Measurements from ENCODE around the gene YAP1.

The YAP1 gene

DNA sequence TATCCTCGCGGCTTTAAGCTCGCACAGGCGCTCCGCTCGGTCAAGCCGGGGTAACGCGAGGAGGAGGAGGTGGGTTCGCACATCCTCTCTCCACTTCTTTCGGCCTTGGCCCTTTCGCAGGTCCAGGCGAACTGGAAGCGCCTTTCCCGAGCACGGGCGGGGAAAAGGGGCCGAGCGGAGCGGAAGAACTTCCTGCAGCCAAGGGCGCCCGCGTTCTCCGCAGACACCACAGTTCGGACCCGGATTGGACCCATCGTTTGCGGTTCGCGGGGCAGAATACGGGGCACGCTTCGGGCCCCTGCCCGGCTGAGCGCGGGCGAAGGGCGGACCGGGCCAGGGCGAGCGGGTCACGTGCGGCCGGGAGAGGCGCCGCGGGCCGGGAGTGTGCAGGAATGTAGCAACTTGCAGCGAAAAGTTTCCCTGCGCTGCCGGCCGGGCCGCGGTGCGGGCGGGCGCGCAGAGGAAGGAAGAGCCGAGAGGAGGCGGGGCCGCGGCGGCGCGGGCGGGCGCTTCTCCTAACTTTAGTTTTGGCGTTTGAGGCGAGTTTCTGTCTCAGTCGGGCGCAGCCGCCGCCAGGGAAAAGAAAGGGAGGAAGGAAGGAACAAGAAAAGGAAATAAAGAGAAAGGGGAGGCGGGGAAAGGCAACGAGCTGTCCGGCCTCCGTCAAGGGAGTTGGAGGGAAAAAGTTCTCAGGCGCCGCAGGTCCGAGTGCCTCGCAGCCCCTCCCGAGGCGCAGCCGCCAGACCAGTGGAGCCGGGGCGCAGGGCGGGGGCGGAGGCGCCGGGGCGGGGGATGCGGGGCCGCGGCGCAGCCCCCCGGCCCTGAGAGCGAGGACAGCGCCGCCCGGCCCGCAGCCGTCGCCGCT, at the start of gene YAP1:
Gene YAP1 (plus strand): TSS at position 552 of the 865 bp plus-strand sequence. CDS start 402 bp downstream, outside the sequence.
- DNase-seq, result peak; percentile 94

DNA sequence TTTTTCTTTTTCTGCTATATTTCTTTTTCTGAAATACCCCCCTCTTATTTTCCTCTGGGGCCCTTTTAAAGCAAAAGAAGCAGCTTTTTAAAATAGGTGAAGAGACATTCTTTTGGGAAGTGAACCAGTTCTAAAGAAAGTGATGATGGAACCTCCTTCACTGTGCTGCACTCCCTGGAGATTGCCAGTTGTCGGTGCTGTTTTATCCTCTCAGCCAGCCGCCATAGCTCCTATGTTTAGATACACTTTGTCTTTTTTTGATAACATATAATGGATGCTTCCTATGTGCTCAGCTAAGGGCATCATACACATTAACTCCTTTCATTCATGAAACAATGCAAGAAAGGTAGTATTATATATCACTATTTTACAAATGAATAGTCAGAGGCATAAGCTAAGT, 49.0 kb upstream of the YAP1 start:
- no peak for DNase-seq

DNA sequence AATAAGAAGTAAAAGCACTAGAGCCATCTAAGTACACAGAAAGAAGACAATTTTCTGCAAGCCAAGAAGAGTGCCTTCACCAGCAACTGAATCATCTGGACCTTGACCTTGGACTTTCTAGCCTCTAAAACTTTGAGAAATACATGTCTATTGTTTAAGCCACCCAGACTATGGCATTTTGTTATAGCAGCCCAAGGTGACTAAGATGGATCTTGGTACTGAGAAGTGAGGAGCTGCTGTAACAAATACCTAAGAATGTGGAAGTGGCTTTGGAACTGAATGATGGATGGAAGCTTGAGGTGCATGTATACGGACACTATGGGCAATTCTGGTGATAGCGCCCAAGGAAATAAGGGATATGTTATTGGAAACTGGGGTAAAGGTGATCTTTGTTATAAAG, 48.1 kb upstream of the YAP1 start:
- DNase-seq, result no peak

DNA sequence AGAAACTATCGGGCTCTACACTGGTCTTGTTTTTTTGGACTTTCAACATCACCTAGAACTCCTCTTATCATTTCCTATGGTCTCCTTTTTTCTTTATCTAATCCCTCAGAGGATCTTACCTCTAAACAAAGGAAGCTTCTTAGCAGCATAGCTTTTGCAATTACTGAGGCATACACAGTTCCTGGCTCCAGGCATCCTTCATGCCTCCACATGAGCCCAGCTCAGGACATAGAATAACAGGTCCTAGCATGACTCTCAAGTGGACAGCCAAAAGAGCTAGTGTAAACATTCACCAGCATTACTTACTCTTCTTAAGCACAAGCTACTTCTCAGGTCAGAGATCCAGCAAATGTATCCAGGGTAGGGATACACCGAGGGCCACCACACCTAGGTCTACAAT, 45.9 kb upstream of the YAP1 start:
- no peak for DNase-seq

DNA sequence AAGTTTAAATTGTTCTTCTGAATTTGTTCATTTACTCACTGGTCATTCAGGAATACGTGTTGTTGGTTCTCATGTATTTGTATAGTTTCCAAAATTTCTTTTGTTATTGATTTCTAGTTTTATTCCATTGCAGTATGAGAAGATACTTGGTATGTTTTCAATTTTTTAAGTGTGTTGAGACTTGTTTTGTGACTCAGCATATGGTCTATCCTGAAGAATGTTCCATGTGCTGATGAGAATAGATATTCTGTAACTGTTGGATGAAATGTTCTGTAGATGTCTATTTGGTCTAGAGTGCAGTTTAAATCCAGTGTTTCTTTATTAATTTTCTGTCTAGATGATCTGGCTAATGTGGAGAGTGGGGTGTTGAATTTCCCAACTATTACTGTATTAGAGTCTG, 39.5 kb upstream of the YAP1 start:
- DNase-seq, result no peak

DNA sequence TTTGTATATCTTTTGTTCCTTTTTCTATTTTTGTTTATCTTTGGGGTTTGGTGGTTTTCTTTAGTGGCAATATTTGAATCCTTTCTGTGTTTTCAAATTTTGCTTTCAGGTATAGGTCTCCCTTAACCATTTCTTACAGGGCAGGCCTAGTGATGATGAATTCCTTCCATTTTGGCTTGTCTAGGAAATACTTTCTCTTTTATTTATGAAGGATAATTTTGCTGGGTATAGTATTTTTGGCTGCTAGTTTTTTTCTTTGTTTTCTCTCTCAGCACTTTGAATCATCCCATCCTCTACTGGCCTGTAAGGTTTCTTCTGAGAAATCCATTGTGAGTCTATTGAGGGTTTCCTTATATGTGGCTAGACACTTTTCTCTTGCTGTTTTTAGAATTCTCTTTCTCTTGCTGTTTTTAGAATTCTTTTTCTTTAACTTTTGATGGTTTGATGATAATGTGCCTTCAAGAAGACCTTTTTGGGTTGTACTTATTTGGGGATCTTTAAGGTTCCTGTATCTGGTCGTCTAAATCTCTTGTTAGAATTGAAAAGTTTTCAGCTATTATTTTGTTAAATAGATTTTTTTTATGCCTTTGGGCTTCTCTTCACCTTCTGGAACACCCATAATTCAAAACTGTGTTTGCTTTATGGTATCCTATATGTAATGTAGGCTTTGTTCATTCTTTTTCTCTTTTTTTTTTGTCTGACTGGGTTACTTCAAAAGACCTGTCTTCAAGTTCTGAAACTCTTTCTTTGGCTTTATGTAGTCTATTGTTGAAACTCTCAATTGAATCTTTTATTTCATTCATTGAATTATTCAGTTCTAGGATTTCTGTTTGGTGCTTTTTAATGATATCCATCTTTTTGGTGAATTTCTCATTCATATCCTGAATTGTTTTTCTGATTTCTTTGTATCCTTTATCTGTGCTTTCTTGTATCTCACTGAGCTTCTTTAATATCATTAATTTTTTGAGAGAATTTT, 38.5 kb upstream of the YAP1 start:
- DNase-seq, result no peak

DNA sequence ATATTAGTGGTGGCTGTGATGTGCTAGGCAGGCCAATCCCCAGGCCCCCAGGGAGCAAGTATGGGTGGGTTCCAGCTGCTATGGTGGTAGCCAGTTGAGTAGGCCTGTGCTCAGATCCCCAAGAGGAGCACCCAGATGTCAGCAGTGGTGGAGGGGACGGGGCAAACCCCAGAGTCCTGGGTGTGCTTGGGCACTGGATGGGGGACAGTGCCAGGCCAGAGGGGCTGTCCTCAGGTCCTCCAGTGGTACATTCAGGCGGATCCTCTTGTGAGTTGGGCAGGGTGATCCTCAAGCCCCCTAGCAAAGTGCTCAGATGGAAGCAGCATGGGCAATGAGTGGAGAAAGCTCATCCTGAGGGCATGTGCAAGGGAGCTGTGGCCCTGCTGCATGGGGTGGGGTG, 37.0 kb upstream of the YAP1 start:
- no peak for DNase-seq

DNA sequence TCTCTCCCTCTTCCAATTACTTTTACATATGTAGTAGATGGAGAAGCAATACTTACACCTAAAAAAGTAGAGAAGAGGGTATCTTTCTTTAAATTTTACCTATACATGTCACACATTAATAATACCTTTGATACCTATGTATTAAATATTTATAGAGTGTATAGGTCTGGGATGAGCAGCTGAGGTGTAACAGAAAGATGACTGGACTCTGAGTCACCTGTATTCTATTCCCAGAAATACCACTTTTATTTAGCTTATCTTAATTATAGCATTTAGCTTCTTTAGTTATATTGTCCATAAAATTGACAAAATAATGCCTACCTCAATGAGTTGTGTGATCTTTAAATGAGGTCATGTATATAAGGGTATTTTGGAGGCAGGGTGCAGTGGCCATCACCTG, 30.6 kb upstream of the YAP1 start:
- no peak for DNase-seq

DNA sequence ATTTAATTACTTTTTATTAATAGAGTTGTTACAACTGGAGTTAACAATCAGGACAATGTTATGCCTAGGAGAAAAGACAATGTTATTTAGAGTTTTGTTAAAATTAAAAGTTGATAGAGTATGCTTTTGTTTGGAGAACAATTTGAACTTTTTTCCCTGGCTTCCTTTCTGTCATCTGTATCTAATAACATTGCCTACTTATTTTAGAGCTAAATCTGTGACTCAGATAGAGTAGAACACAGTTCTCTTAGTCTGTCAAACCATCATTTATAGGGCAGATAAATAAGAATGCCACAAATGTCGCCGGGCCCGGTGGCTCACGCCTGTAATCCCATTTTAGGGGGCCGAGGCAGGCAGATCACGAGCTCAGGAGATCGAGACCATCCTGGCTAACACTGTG, 28.9 kb upstream of the YAP1 start:
- DNase-seq, result no peak

DNA sequence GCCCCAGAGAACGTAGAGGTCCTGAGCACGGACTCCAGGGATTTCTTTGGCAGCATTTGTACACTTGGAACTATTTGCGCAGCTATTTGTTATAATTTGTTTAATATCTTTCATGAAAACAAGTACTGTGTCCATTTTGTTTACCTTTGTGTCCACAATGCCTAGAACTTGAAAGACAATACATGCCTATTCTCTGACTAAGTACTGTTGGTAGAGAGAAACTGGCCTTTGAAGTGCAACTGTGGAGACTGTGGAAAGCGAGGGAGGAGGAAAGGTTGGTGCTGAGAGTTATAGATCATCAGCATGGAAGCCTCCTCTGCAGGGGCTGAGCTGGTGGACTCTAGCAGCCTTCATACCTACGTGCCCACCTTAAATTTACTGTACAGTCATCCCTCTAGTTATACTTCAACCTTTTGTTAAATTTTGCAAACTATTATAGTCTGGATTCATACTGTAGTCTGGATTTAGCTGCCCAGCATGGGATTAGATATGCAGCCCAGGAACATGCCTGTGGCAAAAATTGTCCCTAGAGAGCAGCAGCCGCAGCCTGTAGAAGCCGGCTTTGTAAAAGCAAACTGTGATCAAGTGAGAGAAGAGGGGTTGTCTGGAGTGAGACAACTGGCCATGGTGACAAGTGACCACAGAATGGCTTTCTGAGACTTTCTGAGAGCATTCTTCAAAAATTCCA, 24.2 kb upstream of the YAP1 start:
- DNase-seq, result no peak

DNA sequence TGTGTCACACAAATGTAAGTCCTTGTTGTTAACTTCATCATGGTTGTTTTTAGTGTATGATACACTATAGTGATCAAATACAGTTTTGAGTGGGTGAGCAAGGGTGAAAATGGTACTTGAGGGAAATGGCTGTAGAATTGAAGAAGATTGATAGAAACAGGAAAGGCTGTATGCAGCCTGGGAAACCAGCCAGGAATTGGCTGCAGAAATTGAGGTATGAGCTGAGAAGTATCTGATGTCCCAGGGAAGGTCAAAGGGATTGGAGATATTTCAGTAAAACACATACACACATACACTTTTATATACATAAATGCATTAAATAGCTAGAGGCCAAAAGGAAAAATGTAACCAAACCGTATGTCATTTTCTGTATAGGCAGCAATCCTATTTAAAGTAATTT, 13.1 kb upstream of the YAP1 start:
- no peak for DNase-seq

DNA sequence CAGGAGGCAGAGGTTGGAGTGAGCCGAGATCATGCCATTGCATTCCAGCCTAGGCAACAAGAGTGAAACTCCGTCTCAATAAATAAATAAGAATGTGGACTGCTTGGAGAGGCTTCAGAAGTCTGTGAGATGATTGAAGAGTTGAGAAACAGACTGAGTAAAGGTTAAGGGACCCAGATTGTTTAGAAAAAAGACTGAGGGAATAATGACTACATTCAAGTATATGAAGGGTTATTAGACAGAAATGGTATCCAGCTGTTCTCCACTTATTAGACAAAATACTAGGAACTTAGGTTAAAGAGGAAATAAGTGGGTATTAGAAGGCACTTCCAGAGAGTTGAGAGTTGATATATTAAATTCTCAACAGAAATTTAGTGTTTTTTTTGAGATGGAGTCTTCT, 10.5 kb upstream of the YAP1 start:
- no peak for DNase-seq

DNA sequence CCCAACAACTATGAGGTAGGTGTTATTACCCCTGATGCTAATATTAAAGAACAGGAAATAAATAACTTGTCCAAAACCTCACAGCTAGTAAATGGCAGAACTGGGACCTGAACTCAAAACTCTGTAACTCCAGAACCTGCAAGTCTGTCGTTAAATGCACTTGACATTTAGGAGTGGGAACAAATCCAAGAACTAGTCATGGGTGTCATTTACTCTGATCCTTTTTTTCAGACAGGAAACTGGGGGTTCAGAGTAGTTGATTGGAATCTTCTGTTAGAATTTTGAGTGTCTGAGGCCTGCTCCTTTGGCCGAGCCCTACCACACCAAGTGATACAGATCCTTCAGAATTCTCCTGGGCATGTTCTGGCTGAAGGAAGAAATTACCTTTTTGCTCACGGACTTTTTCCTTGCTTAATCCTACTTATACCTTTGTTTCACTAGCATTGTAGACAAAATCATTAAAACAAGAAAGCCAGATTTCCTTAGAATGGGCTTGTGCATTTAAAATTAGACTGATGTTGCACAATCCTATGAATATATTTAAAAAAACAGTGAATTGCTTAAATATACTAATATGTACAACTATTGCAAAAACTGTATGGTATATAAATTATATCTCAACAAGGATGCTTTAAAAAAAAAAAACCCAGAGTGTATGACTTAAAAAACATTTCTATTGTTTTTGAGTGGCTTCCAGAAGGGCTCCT, 1.4 kb upstream of the YAP1 start:
- DNase-seq, result no peak

DNA sequence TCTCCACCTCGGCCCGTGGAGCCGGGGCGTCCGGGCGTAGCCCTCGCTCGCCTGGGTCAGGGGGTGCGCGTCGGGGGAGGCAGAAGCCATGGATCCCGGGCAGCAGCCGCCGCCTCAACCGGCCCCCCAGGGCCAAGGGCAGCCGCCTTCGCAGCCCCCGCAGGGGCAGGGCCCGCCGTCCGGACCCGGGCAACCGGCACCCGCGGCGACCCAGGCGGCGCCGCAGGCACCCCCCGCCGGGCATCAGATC, 439 bp downstream of the YAP1 start:
- DNase-seq, result no peak

DNA sequence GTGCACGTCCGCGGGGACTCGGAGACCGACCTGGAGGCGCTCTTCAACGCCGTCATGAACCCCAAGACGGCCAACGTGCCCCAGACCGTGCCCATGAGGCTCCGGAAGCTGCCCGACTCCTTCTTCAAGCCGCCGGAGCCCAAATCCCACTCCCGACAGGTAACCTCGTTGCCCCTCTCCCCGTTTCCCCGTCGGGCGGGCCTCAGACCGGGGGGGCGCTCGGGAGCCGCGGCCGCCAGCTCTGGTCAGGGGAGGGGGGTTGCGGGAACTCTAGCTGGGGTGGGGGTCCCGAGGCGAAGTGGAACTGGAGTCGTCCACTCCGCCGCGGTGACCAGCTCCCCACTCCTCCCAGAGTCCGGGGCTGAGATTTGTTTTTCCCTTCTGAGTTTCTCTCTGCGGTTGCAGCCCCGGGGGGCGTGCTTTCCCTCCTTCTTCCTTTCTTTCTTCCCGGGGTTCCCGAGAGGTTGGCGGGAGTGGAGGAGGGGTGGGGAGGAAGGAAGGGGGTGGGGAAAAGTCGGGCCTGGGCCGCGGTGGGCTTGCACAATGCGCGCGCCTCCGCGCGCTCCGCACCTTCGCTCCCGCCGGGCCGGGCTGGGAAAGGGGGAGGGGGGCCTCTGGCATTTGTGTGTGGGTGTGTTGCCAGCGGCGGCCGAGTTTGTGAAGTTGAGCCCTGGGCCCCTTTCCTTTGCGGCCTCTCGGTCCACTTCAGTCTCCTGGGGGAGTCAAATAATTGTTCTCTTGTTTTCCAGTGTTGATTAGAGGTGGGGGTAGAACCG, 952 bp downstream of the YAP1 start:
- DNase-seq, result peak; percentile 89

DNA sequence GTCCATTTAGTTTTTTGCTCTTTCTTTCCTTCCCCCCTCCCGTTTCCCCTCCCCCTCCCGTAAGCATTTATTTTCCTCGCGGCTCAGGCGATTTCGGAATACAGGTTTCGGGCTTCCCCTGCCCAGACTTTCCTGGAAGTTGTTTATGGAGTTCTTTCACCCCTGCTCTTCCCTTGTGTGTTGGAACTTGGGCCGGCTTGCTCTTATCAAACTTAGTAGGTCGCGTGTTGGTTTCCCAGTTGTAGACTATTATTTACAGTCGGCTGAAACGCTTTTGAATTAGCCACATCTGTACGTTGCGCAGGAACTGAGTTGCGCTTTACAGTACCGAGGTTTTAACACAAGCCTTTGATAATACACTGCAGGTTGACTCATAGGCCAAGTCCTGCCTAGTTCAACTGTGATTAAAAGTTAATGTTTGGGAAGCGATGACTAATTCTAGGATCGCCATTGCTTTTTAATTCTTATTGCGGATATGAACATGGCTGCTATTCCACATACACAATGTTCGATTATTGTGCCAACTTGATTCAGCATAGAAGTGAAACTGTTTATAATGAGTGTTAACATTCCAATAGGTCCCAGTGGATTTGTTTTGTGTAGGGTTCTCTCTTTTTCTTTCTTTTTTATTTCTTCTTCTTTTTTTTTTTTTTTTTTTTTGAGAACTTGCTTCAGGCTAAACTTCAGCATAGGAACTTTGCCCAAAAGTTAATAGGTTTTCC, 1.7 kb downstream of the YAP1 start:
- no peak for DNase-seq

DNA sequence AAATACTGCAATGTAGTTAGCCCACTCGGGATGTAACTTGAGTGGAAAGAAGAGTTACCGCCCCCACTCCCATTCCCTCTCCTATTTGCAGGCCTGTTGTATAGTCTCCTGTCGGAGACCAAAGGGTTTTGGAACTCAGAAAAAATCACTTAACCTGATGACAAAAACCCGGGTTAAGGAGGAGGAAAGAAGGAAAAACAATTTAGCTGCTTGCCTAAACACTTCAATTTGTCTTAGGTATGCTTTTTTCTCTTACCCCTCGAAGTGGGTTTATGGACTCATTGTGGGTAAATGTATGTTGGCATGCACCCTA, 2.2 kb downstream of the YAP1 start:
- peak; percentile 27 for DNase-seq

DNA sequence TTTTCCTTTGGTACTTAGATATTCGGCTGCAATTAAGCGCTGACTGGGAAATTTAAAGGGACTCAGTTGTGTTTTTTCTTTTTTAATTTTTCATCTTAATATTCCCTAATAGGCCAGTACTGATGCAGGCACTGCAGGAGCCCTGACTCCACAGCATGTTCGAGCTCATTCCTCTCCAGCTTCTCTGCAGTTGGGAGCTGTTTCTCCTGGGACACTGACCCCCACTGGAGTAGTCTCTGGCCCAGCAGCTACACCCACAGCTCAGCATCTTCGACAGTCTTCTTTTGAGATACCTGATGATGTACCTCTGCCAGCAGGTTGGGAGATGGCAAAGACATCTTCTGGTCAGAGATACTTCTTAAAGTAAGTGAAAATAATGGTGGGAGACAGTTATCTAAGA, 3.8 kb downstream of the YAP1 start:
- DNase-seq, result no peak

DNA sequence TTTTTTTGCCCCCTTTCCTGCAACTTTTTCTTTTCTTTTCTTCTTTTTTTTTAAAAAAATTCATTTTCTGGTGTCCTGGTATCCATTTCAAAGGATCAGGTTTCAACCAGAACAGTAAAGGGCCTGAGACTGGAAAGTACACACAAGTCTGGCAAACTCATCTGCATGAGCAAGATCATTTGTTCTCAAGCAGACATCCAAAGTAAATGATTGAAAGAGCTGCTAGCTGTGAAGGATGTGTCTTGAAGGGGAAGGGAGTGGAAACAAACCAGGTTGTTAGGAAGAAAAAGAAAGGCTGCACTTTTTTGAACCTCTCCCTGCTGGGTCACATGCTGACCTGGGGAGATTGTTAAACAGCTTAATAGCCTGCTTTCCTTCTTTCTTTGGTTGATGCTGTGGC, 5.3 kb downstream of the YAP1 start:
- DNase-seq, result no peak

DNA sequence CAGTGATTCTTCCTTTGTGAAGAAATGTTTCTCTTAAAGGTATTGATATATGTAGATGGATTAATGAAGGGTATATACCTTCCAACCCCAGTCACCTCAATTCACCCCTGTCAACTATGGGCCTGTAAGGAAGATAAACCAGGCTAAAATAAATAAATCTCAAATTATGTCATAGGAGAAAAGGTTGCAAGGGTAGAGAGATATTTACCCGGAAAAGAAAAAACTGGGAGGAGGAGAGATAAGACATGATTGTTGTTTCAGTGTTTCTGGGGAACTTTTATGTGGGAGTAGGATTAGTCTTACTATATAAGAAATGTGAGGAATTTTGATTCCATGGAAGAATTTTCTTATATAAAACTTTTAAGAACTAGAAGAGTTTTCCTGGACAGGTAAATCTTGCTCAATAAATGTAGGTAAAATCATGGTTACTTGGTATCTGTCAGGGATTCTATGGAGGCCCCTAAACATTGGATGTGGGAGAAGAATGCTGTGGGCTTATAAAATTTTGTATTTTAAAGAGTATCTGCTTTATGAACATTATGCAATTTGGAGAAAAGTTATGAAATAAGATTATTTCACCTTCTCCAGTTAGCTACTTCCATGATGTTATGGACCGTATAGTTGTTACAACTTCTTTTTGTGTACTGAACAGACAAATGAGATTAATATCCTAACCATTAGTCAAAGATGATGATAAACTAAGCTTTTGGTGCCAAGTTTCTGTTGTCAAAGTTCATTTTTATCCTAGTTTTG, 6.4 kb downstream of the YAP1 start:
- DNase-seq, result no peak
